Heart right ventricle (tissue), 16 donors: ENCODE data around the gene ADD3. TPM values are rescaled to one million over a fixed set of nuclear protein-coding genes. Genes with fewer than 3 reads are reported as not detected.

ENCODE experiments used
- ATAC-seq, 8 donors: fragments of 200-7000 bp; cut with Tn5 transposase; one replicate each; pipeline ENCODE4 v1.9.1; 2020; ENCODE audit warnings: mild to moderate bottlenecking in 8 of 8, moderate library complexity in 8 of 8, moderate number of reproducible peaks in 1 of 8
- DNase-seq, 2 donors: peaks; one replicate each; pipeline ENCODE4 v3.0.0-alpha.2; 2020
- H3K27ac ChIP-seq, 10 donors: fragments of 200-600 bp; sonication (generic) in 2 of 10; one replicate each; pipeline versions ENCODE4 v1.5.0 to v1.8.0; 2020 to 2022; ENCODE audit warnings: mild to moderate bottlenecking in 3 of 10
- H3K27me3 ChIP-seq, 7 donors: fragments of 200-600 bp; one replicate each; pipeline ENCODE4 v1.8.0; 2021 to 2022; ENCODE audit warnings: mild to moderate bottlenecking in 2 of 7
- H3K36me3 ChIP-seq, 9 donors: fragments of 200-600 bp; sonication (generic) in 1 of 9; one replicate each; pipeline versions ENCODE4 v1.5.0 to v1.8.0; 2020 to 2022; ENCODE audit warnings: mild to moderate bottlenecking in 2 of 9
- H3K4me1 ChIP-seq, 9 donors: fragments of 200-600 bp; sonication (generic) in 1 of 9; one replicate each; pipeline versions ENCODE4 v1.5.0 to v1.8.0; 2020 to 2022; ENCODE audit warnings: mild to moderate bottlenecking in 4 of 9
- H3K4me3 ChIP-seq, 10 donors: fragments of 200-600 bp; sonication (generic) in 2 of 10; one replicate each; pipeline versions ENCODE4 v1.5.0 to v1.8.0; 2020 to 2022; ENCODE audit warnings: mild to moderate bottlenecking in 7 of 10, moderate library complexity in 2 of 10
- H3K9me3 ChIP-seq, 11 donors: fragments of 200-600 bp in 10 of 11; sonication (generic) in 2 of 11; one replicate each; pipeline versions ENCODE4 v1.5.0 to v1.8.0; 2013 to 2022; ENCODE audit warnings: mild to moderate bottlenecking in 2 of 11, control low read depth in 1 of 11, moderate library complexity in 1 of 11
- WGBS, 2 donors: extraction: QIAGEN DNeasy Blood & Tissue Kit; methylation state at CpG; one replicate each; pipeline ENCODE4 v1.1.7; 2013; ENCODE audit warnings: inconsistent platforms in 1 of 2; 5-methylcytosine and 5-hydroxymethylcytosine counted together
- intact Hi-C, 10 donors: fragments of 100-400 bp; cut with DNase I; formaldehyde crosslinking; loops; one replicate each; pipeline versions ENCODE4 v1.11.1 to v1.14.2; 2022
- polyA plus RNA-seq, 2 donors: library from polyadenylated mRNA; stranded (reverse); fragments of 200-250 nt; gene quantifications; one replicate each; pipeline ENCODE4 v1.2.3, GENCODE V29; 2013
- total RNA-seq, 10 donors: library from RNA; stranded (reverse); fragmentation: NEBNext Ultra II Directional in 3 of 10; extraction: Animal tissue kit (Norgen Biotek cat#: 25700) in 3 of 10; gene quantifications; one replicate each; pipeline versions ENCODE4 v1.2.1 to v1.2.4, GENCODE V29; 2021 to 2023
- TF ChIP-seq, protein P1 (sequence below), 9 donors: fragments of 200-600 bp; sonication (generic) in 2 of 9; IDR thresholded peaks; one replicate each; pipeline versions ENCODE4 v1.5.0 to v1.8.0; 2021 to 2022; ENCODE audit warnings: antibody characterized with exemption in 9 of 9, mild to moderate bottlenecking in 5 of 9, moderate library complexity in 1 of 9
- donor health status: Arrhythmogenic right ventricular cardiomyopathy.
- donor health status: ischemic (EF 13 %, LVEDD 7.1; RV severe dilation, severe dysfunction).
- donor health status: healthy with polysubstance abuse.
- donor health status: DM: no; HTN: yes; CAD: no.
- donor health status: DM: no; HTN: no; CAD: no.
- donor health status: ischemic (EF 25% LVEDD 6.9; RV normal size, moderate dysfunction).
- donor health status: ischemic (EF 25% LVEDD 5.7; RV mildly dilated, moderate dysfunction).
- donor health status: healthy.
- donor health status: DM: yes; HTN: yes; CAD: no.
- donor health status: Ischemic cardiomyopathy.
- donor health status: ischemic (EF 35%, LVEDD 5.7; RV mildly dilated, moderate dysfunction).
- donor health status: nonischemic (EF 11% LVEDD 7.7; RV severe dilation, severe dysfunction).
- donor health status: DM: yes; HTN: yes; CAD: no.
- donor health status: PGD.
- donor health status: ischemic (EF 29% LVEDD 5.4; RV normal size, mild dysfunction).
- donor health status: nonischemic (EF 23%, LVEDD 6.1; RV moderate dilation, normal function).

ADD3 gene
- total and polyA plus RNA-seq, 12 donors = 28.0 to 106 (median 87.8) TPM

DNA sequence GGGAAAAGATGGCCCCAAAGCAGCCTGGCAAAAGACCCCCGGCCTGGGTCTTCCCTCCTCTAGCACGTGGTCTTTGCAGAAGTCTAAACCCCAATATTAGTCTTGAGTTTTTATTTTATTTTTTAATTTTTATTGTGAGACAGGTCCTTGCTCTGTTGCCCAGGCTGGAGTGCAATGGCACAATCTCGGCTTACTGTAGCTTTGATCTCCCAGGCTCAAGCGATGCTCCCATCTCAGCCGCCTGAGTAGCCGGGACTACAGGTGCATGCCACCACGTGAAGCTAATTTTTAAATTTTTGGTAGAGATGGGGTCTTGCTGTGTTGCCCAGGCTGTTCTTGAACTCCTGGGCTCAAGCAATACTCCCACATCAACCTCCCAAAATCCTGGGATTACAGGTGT is 159.4 kb downstream of the ADD3 start:
- ATAC-seq = no peak
- WGBS, 2 donors = 94% methylated on average over 7 of the region's 7 CpGs
- Histone ChIP-seq H3K27me3 (peaks cover 4 to 55% (median 14%) of the 10 kb centered on the region in 7 donors), H3K36me3 (no peaks in the 10 kb centered on the region), H3K9me3 (no peaks in the 10 kb centered on the region), H3K27ac (no peak overlapping the region), H3K4me3 (no peak overlapping the region), H3K4me1 (peaks cover 7 to 50% (median 25%) of the 10 kb centered on the region in 9 donors)
- no peak for DNase-seq
- TF ChIP-seq, protein P1, sequence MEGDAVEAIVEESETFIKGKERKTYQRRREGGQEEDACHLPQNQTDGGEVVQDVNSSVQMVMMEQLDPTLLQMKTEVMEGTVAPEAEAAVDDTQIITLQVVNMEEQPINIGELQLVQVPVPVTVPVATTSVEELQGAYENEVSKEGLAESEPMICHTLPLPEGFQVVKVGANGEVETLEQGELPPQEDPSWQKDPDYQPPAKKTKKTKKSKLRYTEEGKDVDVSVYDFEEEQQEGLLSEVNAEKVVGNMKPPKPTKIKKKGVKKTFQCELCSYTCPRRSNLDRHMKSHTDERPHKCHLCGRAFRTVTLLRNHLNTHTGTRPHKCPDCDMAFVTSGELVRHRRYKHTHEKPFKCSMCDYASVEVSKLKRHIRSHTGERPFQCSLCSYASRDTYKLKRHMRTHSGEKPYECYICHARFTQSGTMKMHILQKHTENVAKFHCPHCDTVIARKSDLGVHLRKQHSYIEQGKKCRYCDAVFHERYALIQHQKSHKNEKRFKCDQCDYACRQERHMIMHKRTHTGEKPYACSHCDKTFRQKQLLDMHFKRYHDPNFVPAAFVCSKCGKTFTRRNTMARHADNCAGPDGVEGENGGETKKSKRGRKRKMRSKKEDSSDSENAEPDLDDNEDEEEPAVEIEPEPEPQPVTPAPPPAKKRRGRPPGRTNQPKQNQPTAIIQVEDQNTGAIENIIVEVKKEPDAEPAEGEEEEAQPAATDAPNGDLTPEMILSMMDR (IDR thresholded peaks at IDR 0.05) = no peak
- intact Hi-C loops = no loop called here

DNA sequence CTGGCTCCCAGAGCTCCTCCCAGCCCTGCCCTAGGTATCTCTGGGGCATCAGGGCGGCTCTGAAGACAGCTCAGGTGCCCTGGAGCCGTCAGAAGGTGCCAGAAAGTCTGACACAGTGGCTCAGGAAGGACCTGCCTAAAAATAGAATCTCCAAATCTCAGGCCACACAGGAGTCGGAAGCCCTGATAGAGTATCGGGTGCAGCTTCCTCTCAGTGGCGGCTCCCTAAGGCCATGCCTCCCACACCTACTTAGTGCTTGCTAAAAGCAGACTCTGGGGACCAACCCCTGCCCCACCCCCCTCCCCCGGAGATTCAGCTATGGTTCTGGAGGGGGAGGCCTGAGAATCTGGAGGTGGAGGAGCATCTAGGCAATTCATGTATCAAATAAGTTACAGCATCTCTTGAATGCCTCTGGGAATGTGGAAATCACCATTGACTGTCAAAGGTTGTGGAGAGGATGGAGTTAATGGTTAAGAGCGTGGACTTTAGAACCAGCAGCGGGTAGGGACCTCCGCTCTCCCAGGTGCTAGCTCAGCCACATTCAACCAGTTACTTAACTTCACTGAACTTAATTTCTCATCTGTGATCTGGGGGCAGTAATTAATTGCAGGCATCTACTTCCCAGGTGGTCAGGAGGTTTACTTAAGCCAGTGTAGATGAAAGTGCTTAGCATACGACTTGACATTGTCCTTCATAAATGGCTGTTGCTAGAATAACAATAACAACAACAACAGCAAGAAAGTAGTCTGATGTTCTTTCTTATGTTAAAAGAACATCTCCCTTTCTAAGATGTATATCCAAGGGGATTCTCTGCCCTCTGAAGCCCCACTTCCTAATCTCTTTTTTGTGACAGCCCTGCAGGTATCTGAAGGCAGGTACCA is 161.1 kb downstream of the ADD3 start:
- no peaks in the 10 kb centered on the region for H3K36me3 ChIP-seq
- DNase-seq (peak in 1 of 2 donors; percentile 27), ATAC-seq (peak; percentile 27 to 79 (median 70))
- 11 to 15% methylated on average over 10 of the region's 10 CpGs for WGBS, 2 donors
- TF ChIP-seq, protein P1 (IDR thresholded peaks at IDR 0.05) = no peak
- H3K27me3 ChIP-seq = peaks cover 4 to 55% (median 14%) of the 10 kb centered on the region in 7 donors
- H3K4me1 ChIP-seq = peaks cover 7 to 45% (median 25%) of the 10 kb centered on the region in 9 donors
- H3K27ac ChIP-seq = peak overlapping the region in 8 of 10 donors; percentile 6 to 83 (median 42)
- H3K4me3 ChIP-seq = peak overlapping the region in 3 of 10 donors; percentile 15 to 17 (median 16)
- H3K9me3 ChIP-seq = no peaks in the 10 kb centered on the region
- intact Hi-C loops = loop anchor here in 1 of 10 donors (2.0 kb wide), 1 partner anchor 26 kb away; no protein-coding TSS in a partner anchor

DNA sequence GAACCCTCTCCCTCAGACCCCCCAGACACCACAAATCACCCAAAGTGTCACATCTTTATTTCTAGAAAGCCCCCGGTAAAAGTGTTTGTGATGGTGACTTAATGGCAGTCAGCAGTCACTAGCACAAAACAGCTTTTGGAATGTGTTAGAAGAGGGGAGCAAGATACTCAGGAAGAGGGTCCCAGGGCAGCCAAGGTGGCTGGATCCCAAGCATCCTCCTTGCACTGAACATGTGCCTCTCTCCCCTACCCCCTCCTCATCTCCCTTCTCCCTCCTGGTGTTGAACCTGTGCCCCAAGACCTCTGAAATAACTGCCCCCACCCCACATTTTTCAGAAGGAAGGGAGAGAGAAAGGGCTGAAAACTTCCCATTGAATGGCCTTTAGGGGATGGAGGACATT is 161.8 kb downstream of the ADD3 start:
- Histone ChIP-seq H3K4me3 (no peak overlapping the region), H3K27me3 (peaks cover 4 to 55% (median 14%) of the 10 kb centered on the region in 7 donors), H3K27ac (peak overlapping the region in 5 of 10 donors; percentile 59 to 83 (median 78)), H3K36me3 (no peaks in the 10 kb centered on the region), H3K4me1 (peaks cover 7 to 45% (median 25%) of the 10 kb centered on the region in 9 donors), H3K9me3 (no peaks in the 10 kb centered on the region)
- intact Hi-C loops = loop anchor here in 1 of 10 donors (2.0 kb wide), 1 partner anchor 27 kb away; no protein-coding TSS in a partner anchor
- ATAC-seq (no peak), DNase-seq (no peak)
- WGBS, 2 donors = 46 to 51% methylated on average over 1 of the region's 1 CpG
- TF ChIP-seq, protein P1 (IDR thresholded peaks at IDR 0.05) = no peak

DNA sequence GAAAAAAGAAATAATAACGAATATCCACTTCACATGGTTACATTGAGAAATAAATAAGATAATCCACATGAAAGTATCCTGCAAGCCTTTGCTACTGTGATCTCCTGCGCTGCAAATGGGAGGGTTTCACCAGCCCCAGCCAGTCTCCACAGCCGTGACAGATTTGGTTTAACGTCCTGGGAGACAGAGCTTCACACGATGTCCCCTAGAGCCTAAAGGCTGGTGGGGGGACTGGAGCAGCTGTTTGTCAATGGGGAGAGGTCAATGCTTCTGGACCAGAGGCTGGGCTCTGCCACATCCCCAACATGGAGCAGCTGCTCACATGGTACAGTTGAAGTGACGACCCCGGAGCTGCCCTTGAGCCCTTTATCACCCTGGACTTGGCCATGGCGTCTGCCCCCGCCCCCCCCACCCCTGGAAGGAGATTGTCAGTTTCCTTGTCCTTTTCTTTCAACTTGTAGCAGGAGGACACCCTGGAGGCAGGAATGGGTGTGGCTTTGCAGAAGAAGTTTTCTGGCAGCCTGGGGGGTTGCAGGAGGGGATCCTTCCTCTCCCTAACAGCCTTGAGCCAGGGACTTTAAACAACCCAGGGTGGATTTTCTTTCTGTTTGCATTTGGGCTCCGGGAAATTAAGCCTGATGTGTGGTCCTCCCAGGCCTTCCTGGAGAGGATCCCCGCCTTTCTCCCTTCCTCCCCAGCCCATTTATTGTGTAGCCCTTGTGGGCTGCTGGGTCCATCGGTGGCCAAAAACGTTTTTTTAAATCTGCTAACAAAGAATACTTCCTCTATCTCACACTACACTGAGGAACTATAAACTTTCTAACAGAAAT is 162.6 kb downstream of the ADD3 start:
- ATAC-seq = peak; percentile 46 to 85 (median 70)
- TF ChIP-seq, protein P1 (IDR thresholded peaks at IDR 0.05) = no peak
- WGBS, 2 donors = 17 to 18% methylated on average over 13 of the region's 13 CpGs
- H3K4me3 ChIP-seq = peak overlapping the region in 2 of 10 donors; percentile 9 to 24
- intact Hi-C loops = no loop called here
- peaks cover 7 to 49% (median 29%) of the 10 kb centered on the region in 9 donors for H3K4me1 ChIP-seq
- DNase-seq = peak in 1 of 2 donors; percentile 54
- peak overlapping the region; percentile 12 to 83 (median 62) for H3K27ac ChIP-seq
- H3K9me3 ChIP-seq = no peaks in the 10 kb centered on the region
- no peaks in the 10 kb centered on the region for H3K36me3 ChIP-seq
- peaks cover 4 to 51% (median 12%) of the 10 kb centered on the region in 7 donors for H3K27me3 ChIP-seq
